Thyroid gland (tissue), 4 donors: ENCODE data around the gene PLAC1. TPM values are rescaled to one million over a fixed set of nuclear protein-coding genes. Genes with fewer than 3 reads are reported as not detected.

ENCODE experiments used
- DNase-seq, 2 donors: peaks; one replicate each; pipeline ENCODE4 v3.0.0-alpha.2; 2019
- H3K27ac ChIP-seq, 3 donors: fragments of 200-600 bp; sonication (generic); 1 replicate in 2 of 3; 2 replicates in 1 of 3; pipeline ENCODE4 v1.5.1; 2016 to 2019; ENCODE audit warnings: mild to moderate bottlenecking in 1 of 3, moderate library complexity in 1 of 3
- H3K27me3 ChIP-seq: fragments of 200-600 bp; sonication (generic); one replicate; pipeline ENCODE4 v1.5.1; 2019
- H3K36me3 ChIP-seq, 2 donors: fragments of 200-600 bp; sonication (generic); one replicate each; pipeline ENCODE4 v1.5.1; 2016 to 2019
- H3K4me1 ChIP-seq, 2 donors: fragments of 200-600 bp; sonication (generic); one replicate each; pipeline ENCODE4 v1.5.1; 2017 to 2019
- H3K4me3 ChIP-seq, 3 donors: fragments of 200-600 bp; sonication (generic); replicated peaks in 1 of 3; 1 replicate in 2 of 3; 2 replicates in 1 of 3; pipeline ENCODE4 v1.5.1; 2016; ENCODE audit warnings: mild to moderate bottlenecking in 1 of 3
- H3K9me3 ChIP-seq: fragments of 200-600 bp; sonication (generic); one replicate; pipeline ENCODE4 v1.5.1; 2017
- CTCF ChIP-seq, 6 experiments: fragments of 200-600 bp in 3 of 6; fragments of 450-650 bp in 3 of 6; sonication (generic) in 3 of 6; IDR thresholded peaks; one replicate each; pipeline ENCODE4 v1.5.1; 2016 to 2019; ENCODE audit warnings: antibody characterized with exemption in 6 of 6, mild to moderate bottlenecking in 2 of 6, inconsistent platforms in 1 of 6, moderate library complexity in 1 of 6
- POLR2A ChIP-seq, 2 donors: fragments of 450-650 bp; IDR thresholded peaks; one replicate each; pipeline ENCODE4 v1.6.1; 2017; ENCODE audit warnings: antibody characterized with exemption in 2 of 2, mild to moderate bottlenecking in 2 of 2, moderate library complexity in 1 of 2
- WGBS, 2 donors: methylation state at CpG; one replicate each; pipeline ENCODE4 v1.1.5; 2017; 5-methylcytosine and 5-hydroxymethylcytosine counted together
- intact Hi-C: fragments of 100-400 bp; cut with DNase I; formaldehyde crosslinking; loops from one replicate; pipeline ENCODE4 v1.15.1; 2023
- total RNA-seq, 4 donors: library from RNA; depleted of rRNA; stranded (reverse); fragments of >200 nt; gene quantifications; one replicate each; pipeline ENCODE4 v1.2.3, GENCODE V29; 2016

PLAC1 gene
- total RNA-seq, 4 donors from 2014 or later: not detected

GRCh38 chrX:134619838-134620237, 38.4 kb downstream of the PLAC1 start:
- H3K27ac ChIP-seq: no peak overlapping the region
- 95% methylated on average over 1 of the region's 1 CpG for WGBS, 2 donors
- H3K9me3 ChIP-seq: no peaks in the 10 kb centered on the region
- no peak overlapping the region for H3K4me3 ChIP-seq
- TF ChIP-seq CTCF (IDR thresholded peaks at IDR 0.05) (no peak), POLR2A (IDR thresholded peaks at IDR 0.05) (no peak)
- H3K36me3 ChIP-seq: no peaks in the 10 kb centered on the region
- H3K4me1 ChIP-seq: peaks cover 0 to 15% of the 10 kb centered on the region in 2 donors
- no peak for DNase-seq
- intact Hi-C loops: no loop called here
- H3K27me3 ChIP-seq: no peaks in the 10 kb centered on the region

- no peaks in the 10 kb centered on the region for H3K9me3 ChIP-seq
- WGBS, 2 donors: 88 to 91% methylated on average over 3 of the region's 3 CpGs
- no peak overlapping the region for H3K27ac ChIP-seq
- no peaks in the 10 kb centered on the region for H3K27me3 ChIP-seq
- no peak overlapping the region for H3K4me3 ChIP-seq
- TF ChIP-seq POLR2A (IDR thresholded peaks at IDR 0.05) (no peak), CTCF (IDR thresholded peaks at IDR 0.05) (no peak)
- intact Hi-C loops: no loop called here
- no peaks in the 10 kb centered on the region for H3K36me3 ChIP-seq
- no peaks in the 10 kb centered on the region for H3K4me1 ChIP-seq
- DNase-seq: no peak
These were observed 44.9 kb downstream of the PLAC1 start for GRCh38 chrX:134613396-134613795.

GRCh38 chrX:134608153-134608552, 50.1 kb downstream of the PLAC1 start:
- Histone ChIP-seq H3K27ac (no peak overlapping the region), H3K27me3 (no peaks in the 10 kb centered on the region), H3K36me3 (no peaks in the 10 kb centered on the region), H3K9me3 (no peaks in the 10 kb centered on the region), H3K4me3 (no peak overlapping the region), H3K4me1 (peaks cover 6 to 19% of the 10 kb centered on the region in 2 donors)
- no peak for DNase-seq
- intact Hi-C loops: no loop called here
- 96 to 100% methylated on average over 1 of the region's 1 CpG for WGBS, 2 donors
- TF ChIP-seq CTCF (IDR thresholded peaks at IDR 0.05) (no peak), POLR2A (IDR thresholded peaks at IDR 0.05) (no peak)

GRCh38 chrX:134607523-134607922, 50.7 kb downstream of the PLAC1 start:
- intact Hi-C loops: no loop called here
- WGBS, 2 donors: 93 to 97% methylated on average over 6 of the region's 6 CpGs

More at GRCh38 chrX:134607523-134607922, 50.7 kb downstream of the PLAC1 start:
- no peaks in the 10 kb centered on the region for H3K27me3 ChIP-seq
- TF ChIP-seq POLR2A (IDR thresholded peaks at IDR 0.05) (no peak), CTCF (IDR thresholded peaks at IDR 0.05) (no peak)
- H3K27ac ChIP-seq: no peak overlapping the region
- H3K4me1 ChIP-seq: peaks cover 6 to 19% of the 10 kb centered on the region in 2 donors
- H3K9me3 ChIP-seq: no peaks in the 10 kb centered on the region
- H3K4me3 ChIP-seq: no peak overlapping the region
- H3K36me3 ChIP-seq: no peaks in the 10 kb centered on the region
- DNase-seq: no peak
